Pulmonary artery endothelial cell (primary cell): ENCODE results near the gene COPA. TPM values are rescaled to one million over a fixed set of nuclear protein-coding genes. Genes with fewer than 3 reads are reported as not detected.
"Not testable (repeated sequence)": the region's sequence is repeated elsewhere in the genome, so short reads cannot be mapped to it uniquely, and the experiment has no call there.

Source experiments
- DNase-seq: peaks from one replicate; pipeline ENCODE4 v3.0.0-alpha.2; 2011; ENCODE audit warnings: low read depth, low spot score
- total RNA-seq: library from RNA; depleted of rRNA; stranded (reverse); fragments of >200 nt; gene quantifications from 2 replicates; pipeline ENCODE4 v1.2.3, GENCODE V29; 2014

Gene COPA
- 277 and 334 TPM in 2 replicates for total RNA-seq

DNA sequence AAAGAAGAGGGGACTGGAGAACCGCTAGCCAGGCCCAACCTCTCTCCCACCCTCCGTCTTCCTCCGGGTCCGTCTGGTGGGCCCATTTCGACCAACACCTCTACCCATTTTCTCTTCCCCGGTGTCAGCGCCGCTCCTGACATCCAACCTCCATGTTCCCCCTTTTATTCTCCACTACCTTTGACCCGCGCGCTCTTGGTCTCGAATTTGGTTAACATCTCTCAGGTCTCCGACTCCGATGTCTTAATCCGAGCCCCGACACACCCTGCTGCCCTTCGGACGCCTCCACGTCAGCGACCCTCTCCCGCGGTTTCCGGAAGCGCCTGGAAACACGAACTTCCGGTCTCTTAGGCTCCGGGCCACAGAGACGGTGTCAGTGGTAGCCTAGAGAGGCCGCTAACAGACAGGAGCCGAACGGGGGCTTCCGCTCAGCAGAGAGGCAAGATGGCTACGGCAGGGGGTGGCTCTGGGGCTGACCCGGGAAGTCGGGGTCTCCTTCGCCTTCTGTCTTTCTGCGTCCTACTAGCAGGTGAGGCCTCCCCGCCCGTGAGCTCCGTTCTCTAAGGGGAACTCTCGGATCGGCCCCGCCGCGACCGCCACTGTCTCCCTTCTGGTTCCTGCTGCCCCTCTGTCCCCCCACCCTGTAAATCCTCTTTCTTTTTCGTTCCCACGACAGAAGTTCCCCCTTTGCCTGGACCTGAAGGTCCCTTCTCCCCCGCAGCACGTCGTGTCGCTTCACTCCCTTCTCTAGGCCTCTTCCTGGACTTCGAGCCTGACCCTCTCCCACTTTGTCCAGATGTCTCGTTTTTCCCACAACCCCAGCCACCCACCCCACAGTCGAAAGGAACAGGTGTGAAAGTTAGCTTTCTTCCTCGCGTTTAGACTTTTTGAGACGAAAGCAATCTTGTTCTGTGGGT is at the start of gene COPA, which contains the start of gene NCSTN:
COPA (minus strand) TSS at position 298 of the 917 bp plus-strand sequence; CDS start at position 218, 80 bp downstream.
NCSTN (plus strand) TSS at position 431 of the 917 bp plus-strand sequence; CDS start at position 445, 14 bp downstream.
- DNase-seq = peak; percentile 86

DNA sequence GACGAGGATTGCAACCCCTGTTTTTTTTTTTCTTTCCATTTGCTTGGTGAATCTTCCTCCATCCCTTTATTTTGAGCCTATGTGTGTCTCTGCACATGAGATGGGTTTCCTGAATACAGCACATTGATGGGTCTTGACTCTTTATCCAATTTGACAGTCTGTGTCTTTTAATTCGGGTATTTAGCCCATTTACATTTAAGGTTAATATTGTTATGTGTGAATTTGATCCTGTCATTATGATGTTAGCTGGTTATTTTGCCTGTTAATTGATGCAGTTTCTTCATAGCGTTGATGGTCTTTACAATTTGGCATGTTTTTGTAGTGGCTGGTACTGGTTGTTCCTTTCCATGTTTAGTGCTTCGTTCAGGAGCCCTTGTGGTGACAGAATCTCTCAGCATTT is 45.4 kb upstream of the COPA start:
- DNase-seq = not testable (repeated sequence)

DNA sequence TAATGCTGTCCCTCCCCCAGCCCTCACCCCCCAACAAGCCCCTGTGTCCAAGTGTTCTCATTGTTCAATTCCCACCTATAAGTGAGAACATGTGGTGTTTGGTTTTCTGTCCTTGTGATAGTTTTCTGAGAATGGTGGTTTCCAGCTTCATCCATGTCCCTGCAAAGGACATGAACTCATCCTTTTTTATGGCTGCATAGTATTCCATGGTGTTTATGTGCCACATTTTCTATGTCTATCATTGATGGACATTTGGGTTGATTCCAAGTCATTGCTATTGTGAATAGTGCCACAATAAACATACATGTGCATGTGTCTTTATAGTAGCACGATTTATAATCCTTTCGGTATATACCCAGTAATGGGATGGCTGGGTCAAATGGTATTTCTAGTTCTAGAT is 41.8 kb upstream of the COPA start:
- DNase-seq = not testable (repeated sequence)

DNA sequence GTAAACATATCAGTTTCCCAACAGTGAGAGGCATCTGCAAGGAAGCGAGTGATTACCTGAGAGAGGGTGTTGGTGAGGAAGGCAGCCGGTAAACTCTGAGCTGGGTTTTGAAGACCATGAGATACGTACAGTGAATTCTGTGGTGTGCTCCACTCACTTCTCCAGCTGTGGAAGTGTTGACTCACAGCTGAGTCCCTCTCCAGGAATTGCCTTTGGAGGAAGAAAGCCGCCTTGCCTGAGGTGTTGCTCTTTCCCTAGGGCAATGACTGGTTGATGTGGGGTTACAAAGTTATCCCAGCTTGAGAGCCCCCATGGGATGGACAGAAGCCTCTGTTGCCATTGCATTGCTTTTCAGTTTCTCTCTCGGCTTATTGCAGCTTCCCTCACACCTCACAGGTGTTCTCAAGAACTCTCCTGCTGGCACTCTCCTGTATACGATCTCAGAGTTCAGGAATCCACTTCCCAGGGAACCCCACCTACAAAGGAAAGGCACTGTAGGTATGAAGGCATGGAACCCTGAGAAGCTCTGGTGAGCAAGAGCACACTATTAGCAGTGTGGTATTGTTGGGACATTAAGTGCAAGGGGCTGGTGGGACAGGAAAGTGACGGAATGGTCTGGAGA is 34.6 kb upstream of the COPA start:
- no peak for DNase-seq

DNA sequence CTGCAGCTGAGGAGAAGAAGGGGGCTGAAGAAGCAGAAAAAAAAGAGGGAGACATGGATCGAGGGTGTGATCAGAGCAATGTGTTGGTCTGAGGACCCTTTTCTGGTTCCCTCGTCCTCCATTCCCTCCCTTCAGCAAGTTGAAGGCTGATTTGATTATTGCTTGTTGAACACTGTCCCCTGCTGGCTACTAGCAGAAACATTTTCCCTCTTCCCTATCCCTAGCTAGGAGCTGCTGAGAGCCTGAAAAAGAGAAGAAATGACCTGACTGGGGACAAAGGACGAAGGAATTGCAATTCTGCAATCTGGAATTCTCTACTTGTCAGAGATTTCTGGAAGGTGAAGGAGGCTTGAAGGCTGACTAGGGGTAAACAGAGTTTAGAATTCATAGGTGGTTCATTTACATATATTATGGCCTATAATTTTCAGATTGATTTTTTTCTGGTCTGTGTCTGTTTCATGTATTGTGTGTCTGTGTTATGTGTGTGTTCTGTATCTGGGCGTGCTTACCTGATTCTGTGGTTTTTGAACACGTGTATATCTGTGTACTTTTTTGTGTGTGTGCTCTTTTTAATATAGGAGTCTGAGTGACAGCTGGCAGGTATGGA is 33.6 kb upstream of the COPA start:
- peak; percentile 24 for DNase-seq

DNA sequence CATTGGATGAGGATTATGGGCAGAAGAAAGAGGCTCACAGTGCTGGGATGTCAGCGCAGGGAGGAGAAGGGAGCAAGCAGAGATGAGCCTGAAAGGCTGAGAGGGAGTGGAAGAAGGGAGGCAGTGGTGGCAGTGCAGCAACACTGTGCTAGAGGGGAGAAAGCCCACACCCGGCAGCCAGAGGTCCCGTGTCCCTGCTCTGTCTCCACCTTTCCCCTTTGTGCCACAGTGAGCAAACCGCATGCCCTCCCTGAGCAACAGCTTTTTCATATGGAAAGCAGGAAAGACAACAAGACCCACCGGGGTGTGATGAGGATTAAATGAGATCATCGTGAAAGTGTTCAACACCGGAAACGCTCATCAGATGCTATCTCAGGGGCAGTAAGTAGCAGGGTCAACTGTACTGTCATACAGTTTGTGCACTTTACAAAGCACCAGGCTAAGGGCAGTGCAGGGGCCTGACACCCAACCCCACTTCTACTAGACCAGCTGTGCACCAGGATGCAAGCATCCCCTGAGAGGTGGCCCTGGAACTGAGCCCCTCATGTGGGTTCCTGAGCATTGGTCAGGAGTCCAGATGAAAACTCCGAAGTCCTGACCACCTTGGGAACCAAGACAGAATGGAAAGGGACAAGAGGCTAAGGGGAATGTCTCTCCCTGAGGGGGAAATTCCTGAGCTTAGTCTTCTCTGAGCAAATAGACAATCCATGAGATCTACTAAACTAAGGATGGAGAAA is 32.9 kb upstream of the COPA start:
- no peak for DNase-seq

DNA sequence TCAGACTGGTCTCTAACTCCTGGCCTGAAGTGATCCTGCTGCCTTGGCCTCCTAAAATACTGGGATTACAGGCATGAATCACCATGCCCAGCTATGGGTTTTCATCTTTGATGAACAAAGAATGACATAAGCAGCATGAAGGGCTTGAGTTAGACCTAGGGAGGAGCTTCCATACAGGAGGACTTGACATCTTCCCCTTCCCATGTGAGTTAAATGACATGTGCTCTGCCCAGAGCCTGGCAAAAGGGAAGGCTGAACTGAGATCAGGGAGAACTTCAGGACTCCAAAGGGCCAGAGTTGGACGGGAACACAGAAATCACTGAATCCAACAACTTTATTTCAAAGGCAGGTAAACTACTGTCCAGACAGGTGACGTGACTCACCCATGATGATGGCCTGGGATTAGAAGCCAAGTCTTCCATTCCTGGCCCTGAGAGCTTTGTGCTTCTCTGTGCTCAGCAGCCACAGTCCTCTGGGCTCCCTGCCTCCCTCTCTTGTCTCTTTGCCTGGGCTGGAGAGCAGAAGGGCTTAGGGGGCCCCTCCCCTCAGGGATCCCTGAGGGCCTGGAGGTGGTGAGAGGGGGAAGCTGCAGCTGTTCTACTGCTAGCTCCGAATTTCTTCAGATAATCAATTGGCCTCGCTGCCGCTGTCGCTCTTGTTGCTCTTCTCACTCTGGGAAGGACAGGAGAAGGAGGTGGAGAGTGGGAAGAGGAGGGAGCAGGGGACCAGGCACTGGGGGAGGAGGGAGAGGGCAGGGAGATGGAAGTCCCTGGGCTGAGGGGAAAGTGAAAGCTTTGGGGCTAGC is 31.5 kb upstream of the COPA start:
- no peak for DNase-seq

DNA sequence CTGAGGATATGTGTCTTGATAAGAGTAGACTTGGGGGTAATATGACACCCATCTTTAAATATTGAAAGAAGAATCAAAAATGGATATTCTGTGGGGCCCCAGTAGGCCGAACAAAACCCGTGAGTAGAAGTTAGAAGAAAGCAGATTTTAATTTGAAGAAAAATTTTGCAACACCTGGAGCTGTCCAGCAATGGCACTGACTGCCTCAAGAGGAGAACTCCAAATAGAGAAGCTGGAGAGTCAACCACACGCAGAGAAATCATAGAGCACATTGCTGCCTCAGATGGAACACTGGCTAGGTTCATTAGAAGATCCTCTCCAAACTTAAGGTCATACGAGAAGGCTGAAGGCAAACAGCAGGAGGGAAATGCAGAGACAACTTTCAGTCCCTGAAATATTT is 30.6 kb upstream of the COPA start:
- DNase-seq = no peak

DNA sequence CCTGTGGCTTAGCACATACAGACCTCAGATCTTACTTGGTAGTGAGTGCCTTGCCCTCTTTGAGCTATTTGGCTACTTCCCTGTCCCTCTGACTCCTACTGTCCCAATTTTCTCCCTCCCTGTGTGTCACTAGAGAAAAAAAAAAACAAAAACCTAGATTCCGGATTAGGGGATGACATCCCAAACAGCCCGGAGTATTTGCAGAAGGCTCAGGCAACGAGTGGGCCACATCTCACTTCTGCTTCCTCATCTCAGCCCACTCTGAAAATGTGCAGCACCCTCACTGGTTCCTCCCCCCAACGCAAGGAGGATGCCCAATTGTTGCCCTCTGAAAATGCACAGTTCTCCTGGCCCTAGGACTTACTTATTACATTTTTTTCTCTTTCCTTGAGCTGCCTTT is 28.7 kb upstream of the COPA start:
- no peak for DNase-seq

DNA sequence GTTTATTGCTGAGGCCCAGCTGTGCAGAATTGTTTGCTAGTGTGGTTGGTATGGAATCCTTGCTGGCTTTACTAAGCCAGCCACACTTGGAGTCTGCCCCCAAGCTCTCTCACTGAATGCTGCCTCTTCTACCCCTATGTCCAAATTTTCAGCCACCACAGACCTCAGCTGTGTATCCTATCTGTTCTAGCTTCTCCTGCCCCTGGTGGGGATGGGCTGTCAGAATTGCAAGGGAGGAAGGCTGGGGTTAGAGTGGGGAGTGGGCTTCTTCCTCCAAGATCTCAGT is 28.2 kb upstream of the COPA start:
- DNase-seq = no peak

DNA sequence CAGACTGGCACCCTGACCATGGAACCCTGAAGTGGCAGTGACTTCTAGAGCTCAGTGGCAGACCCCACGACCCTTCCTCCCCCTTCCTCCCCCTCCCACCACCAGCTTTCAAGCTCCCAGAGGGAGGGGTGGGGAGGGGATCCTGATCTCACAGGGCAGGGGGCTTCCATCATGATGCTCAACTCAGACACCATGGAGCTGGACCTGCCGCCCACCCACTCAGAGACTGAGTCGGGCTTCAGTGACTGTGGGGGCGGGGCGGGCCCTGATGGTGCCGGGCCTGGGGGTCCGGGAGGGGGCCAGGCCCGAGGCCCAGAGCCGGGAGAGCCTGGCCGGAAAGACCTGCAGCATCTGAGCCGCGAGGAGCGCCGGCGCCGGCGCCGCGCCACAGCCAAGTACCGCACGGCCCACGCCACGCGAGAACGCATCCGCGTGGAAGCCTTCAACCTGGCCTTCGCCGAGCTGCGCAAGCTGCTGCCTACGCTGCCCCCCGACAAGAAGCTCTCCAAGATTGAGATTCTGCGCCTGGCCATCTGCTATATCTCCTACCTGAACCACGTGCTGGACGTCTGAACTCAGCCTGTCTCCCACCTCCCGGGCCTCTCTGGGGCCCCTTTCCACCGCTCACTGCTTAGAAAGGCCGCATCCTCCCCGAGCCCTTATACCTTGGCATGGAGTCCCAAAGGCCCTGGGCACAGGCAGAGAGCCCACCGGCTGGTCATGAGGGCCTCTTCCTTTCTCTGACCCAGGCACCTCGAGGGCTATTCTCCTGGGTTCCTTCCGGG is 27.7 kb upstream of the COPA start:
- DNase-seq = no peak

DNA sequence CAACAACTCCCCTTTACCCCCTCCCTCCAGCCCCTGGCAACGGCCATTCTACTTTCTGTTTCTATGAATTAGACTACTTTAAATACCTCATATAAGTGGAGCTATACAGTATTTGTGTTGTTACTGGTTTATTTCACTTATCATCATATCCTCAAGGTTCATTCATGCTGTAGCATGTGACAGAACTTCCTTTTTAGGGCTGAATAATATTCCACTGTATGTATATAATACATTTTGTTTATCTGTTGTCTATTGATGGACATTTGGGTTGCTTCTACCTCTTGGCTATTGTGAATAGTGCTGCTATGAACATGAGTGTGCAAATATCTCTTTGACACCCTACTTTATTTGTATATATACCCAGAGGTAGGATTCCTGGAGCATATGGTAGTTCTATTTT is 26.0 kb upstream of the COPA start:
- DNase-seq = no peak

DNA sequence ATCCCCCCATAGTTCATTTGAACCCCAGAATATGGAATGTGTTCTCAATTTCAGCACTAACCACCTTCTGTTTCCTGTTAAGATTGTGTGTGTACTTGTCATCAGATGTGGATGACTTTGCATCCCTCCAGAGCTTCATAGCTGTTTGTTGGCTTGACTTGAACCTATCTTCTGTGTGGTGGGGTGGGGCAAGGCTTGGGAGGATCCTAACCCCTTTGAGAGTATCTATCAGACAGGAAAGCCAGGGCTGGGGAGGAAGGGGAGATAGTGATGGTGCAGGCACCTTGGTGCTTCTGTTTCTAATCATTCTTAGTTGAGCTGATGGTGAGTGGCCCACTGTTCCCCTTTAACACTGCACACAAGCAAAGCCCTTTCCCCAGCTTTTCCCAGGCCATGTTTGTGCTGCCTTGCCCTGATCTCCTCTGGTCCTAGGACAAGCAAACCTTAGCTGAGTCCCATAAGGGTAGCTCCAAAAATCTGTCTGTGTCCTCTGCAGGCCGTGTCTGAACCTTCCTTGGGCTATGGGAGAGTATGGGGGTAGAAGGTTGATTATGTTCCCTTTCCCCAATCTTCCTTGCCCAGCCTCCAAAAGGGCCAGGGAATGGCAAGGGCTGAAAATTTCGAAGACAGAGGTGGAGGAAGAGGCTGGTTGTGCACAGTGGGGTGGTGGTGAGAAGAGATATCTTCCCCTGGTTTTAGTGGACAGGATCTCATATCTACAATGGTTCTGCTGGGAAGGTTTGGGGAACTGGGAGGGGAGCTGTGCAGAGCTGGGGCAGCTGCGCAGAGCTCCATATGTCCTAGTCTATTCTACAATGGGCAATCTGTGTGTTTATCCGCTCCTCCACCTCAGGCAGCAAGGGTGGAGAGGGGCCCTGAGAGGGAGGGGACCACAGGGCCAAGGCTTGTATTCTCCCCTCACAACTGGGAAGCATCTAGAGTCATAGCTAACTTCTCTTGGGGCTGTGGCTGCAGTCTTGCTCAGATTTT is 25.2 kb upstream of the COPA start:
- DNase-seq = no peak

DNA sequence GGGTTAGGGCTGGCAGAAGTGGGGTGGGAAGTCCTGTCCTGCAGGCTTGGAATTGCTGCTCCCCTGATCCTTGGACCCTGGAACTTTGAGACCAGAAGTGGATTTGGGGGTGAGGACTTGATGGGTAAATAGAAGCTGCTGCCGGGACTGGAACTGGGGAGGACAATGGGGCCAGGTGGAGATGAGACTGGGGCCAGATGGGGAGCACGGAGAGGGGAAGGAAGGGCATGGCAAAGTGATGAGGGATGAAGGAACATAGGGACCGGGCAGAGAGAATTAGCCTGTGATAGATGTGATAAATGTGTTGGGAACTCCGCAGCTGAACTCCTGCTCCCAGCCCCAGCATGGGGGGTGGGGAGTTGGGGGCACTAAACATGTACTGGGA is 24.5 kb upstream of the COPA start:
- no peak for DNase-seq

DNA sequence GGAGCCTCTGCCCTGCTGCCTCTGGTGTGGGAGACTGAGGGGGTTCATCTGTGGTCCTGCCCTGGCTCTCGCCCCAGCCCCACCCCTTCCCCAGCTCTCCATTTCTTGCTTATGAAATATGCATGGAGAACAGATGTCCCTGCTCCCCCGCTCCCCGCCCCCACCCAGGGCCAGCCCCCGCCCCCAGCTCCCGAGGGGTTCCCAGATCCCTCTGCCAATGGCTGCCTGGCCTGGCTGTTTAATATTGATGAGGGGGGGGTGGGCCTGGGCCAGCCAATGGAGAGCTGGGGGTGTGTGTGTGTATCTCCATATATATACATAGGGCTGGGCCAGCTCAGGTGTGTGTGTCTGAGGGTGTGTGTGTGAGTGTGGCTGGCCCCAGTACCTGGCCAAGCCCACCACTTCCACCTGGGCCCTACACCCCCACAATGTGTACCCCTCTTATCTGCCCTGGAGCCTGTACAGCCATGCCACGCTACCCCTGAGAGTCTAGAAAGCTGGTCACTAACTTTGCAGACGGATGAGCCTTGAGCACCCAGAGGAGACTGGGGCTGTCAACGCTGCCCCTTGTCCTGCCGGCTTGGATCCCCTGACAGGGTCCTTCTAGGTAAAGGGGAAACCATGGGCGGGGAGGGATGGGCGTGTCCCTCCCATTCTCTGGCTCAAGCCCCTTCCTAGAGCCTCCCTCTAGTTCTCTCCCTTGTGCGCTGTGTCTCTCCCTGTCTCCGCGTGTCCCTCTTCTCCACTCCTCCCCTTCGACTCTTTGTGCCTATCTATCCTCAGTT is 23.9 kb upstream of the COPA start, which contains the start of gene NHLH1:
NHLH1 (plus strand) TSS at position 341 of the 785 bp plus-strand sequence. CDS start 3,661 bp downstream, outside the sequence.
- DNase-seq = no peak

DNA sequence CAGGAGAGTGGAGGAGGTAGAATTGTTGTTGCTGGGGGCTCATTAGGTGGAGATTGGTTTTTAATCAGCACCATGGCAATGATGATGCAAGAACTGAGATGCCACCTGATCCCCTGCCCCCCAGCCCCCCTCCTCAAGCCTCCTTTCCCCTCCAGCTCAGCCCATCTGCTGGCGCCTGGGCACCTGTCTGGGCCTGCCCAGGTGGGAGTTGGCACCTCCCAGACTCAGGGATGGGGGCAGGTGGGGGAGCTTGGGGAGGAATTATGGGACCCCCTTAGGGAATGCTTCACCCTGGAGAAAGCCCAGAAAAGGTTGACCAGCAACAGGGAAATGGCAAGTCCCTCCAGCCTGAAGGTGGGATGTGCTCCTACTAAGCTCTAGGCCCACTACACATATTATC is 22.3 kb upstream of the COPA start:
- no peak for DNase-seq

DNA sequence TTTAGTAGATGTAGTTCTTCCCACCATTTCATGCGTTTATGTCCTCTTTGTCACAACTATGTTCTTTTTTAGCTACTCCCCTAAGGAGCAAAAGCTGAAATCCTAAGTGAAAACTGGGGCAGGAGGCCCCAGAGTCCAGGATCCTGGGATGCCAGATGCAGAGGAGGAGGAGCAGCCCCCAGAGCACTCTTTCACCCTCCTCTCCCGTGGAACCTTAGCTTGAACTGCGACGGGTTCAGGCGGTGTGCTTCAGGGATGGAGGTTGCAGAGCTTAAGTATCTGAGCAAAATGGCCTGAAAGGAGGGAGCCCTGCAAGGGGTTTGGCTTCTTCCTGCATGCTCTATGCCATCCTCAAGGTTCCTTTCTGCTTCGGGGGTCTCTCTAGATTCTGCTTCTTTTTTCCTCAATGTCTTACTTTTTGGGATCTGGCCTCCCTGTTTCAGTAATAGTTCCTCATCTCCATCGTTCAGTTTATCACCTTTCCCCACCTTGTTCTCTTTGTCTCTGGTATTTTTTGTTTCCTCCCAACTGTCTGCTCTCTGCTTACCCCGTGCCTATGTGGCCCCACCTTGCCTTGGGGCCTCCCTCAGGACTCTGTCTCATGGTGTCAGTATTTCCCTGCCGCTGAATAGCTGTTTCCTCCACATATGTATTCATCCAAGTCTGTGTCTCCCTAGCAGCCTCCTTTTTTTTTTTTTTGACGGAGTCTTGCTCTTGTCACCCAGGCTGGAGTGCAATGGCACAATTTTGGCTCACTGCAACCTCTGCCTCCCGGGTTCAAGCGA is 21.1 kb upstream of the COPA start:
- DNase-seq = no peak
